WTC11 (cell line): ENCODE measurements around the gene DISC1. TPM values are rescaled to one million over a fixed set of nuclear protein-coding genes. Genes with fewer than 3 reads are reported as not detected.

Experiments used
- ATAC-seq: fragments of 200-7000 bp; cut with Tn5 transposase; 2 replicates; pipeline ENCODE4 v1.10.0; 2021; ENCODE audit warnings: mild to moderate bottlenecking, moderate library complexity
- CTCF ChIA-PET: fragments of 300-600 bp; sonication (Branson Sonifier 250); formaldehyde crosslinking; loops from one replicate; lab custom pipeline; 2021; ENCODE audit warnings: antibody characterized with exemption; lab: Charles Lee
- POLR2A ChIA-PET: fragments of 350-600 bp; sonication (Branson Sonifier 250); formaldehyde crosslinking; loops from one replicate; lab custom pipeline; 2021; ENCODE audit warnings: antibody characterized with exemption; lab: Charles Lee
- DNase-seq: peaks from one replicate; pipeline ENCODE4 v3.0.0; 2021; ENCODE audit warnings: low spot score
- H3K27ac Mint-ChIP-seq: 2 replicates; pipeline ENCODE4 v1.8.0; 2021; ENCODE audit warnings: mixed read lengths
- H3K27me3 Mint-ChIP-seq: 2 replicates; pipeline ENCODE4 v1.8.0; 2021; ENCODE audit warnings: low read depth, mild to moderate bottlenecking, moderate library complexity, mixed read lengths
- H3K36me3 Mint-ChIP-seq: 2 replicates; pipeline ENCODE4 v1.8.0; 2021; ENCODE audit warnings: mixed read lengths
- H3K4me1 Mint-ChIP-seq: 2 replicates; pipeline ENCODE4 v1.8.0; 2022; ENCODE audit warnings: mixed read lengths
- H3K4me3 Mint-ChIP-seq: 2 replicates; pipeline ENCODE4 v1.8.0; 2021; ENCODE audit warnings: mild to moderate bottlenecking, moderate library complexity, mixed read lengths
- H3K9me3 Mint-ChIP-seq: 2 replicates; pipeline ENCODE4 v1.8.0; 2021; ENCODE audit warnings: mixed read lengths
- ATF6 ChIP-seq: sonication (generic); formaldehyde crosslinking; IDR thresholded peaks from 2 replicates; pipeline ENCODE4 v1.8.1; 2023; ENCODE audit warnings: mild to moderate bottlenecking, missing genetic modification reagents
- CBFB ChIP-seq: sonication (generic); formaldehyde crosslinking; IDR thresholded peaks from 2 replicates; pipeline ENCODE4 v1.8.1; 2022; ENCODE audit warnings: mild to moderate bottlenecking, low read depth, missing genetic modification reagents
- CREB1 ChIP-seq: sonication (generic); formaldehyde crosslinking; IDR thresholded peaks from 2 replicates; pipeline ENCODE4 v1.8.0; 2023; ENCODE audit warnings: mild to moderate bottlenecking, missing genetic modification reagents
- E2F4 ChIP-seq: sonication (generic); formaldehyde crosslinking; IDR thresholded peaks from 2 replicates; pipeline ENCODE4 v1.8.1; 2022; ENCODE audit warnings: low read depth, mild to moderate bottlenecking, moderate library complexity, missing genetic modification reagents, borderline replicate concordance
- NFE2L1 ChIP-seq: sonication (generic); formaldehyde crosslinking; IDR thresholded peaks from 2 replicates; pipeline ENCODE4 v1.8.1; 2023; ENCODE audit warnings: missing genetic modification reagents
- NR1H2 ChIP-seq: sonication (generic); formaldehyde crosslinking; IDR thresholded peaks from 2 replicates; pipeline ENCODE4 v1.9.0; 2021; ENCODE audit warnings: mild to moderate bottlenecking, moderate library complexity, missing genetic modification reagents
- NR2C2 ChIP-seq: sonication (generic); formaldehyde crosslinking; IDR thresholded peaks from 2 replicates; pipeline ENCODE4 v1.8.0; 2022; ENCODE audit warnings: mild to moderate bottlenecking, missing genetic modification reagents
- PRDM15 ChIP-seq: sonication (generic); formaldehyde crosslinking; IDR thresholded peaks from 2 replicates; pipeline ENCODE4 v1.8.0; 2022; ENCODE audit warnings: missing genetic modification reagents
- ZBTB43 ChIP-seq: sonication (generic); formaldehyde crosslinking; IDR thresholded peaks from 2 replicates; pipeline ENCODE4 v1.8.1; 2023; ENCODE audit warnings: mild to moderate bottlenecking, missing genetic modification reagents
- ZNF121 ChIP-seq: sonication (generic); formaldehyde crosslinking; IDR thresholded peaks from 2 replicates; pipeline ENCODE4 v1.8.0; 2023; ENCODE audit warnings: missing genetic modification reagents
- ZNF232 ChIP-seq: sonication (generic); formaldehyde crosslinking; IDR thresholded peaks from 2 replicates; pipeline ENCODE4 v1.8.0; 2022; ENCODE audit warnings: mild to moderate bottlenecking, missing genetic modification reagents
- ZNF396 ChIP-seq: fragments of 250-450 bp; sonication (Bioruptor Pico); IDR thresholded peaks from 2 replicates; pipeline ENCODE4 v1.8.0; 2021; ENCODE audit warnings: mild to moderate bottlenecking, moderate library complexity, borderline replicate concordance
- ZSCAN18 ChIP-seq: fragments of 250-450 bp; sonication (Bioruptor Pico); IDR thresholded peaks from 2 replicates; pipeline ENCODE4 v2.1.2; 2022; ENCODE audit warnings: mild to moderate bottlenecking, moderate library complexity
- total RNA-seq: library from RNA; stranded (reverse); gene quantifications from 3 replicates; pipeline ENCODE4 v1.2.3, GENCODE V29; 2021
- TF ChIP-seq, protein P1 (sequence below): sonication (generic); formaldehyde crosslinking; conservative IDR thresholded peaks from 2 replicates; pipeline ENCODE4 v1.8.1; 2023; ENCODE audit warnings: mild to moderate bottlenecking, low read depth, missing genetic modification reagents, moderate library complexity
- TF ChIP-seq, protein P2 (sequence below): sonication (generic); formaldehyde crosslinking; IDR thresholded peaks from 2 replicates; pipeline ENCODE4 v1.8.0; 2022; ENCODE audit warnings: mild to moderate bottlenecking, missing genetic modification reagents

DISC1 gene
- total RNA-seq, 1 experiment from 2014 or later: 5.5 TPM

DNA sequence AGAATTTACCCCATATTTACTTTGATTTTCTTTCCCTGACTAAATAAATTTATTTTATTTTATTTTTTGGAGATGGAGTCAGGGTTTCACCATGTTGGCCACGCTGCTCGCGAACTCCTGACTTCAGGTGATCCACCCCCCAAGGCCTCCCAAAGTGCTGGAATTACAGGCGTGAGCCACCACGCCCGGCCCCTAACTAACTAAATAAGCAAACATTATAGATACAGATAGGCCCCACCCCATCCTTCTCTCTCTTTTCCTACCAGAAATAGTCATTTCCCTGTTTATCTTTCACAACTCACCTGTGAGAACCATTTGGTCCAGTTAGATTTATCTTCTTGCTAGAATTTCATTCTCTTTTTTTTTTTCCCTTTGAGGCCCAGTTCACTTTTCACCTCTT lies 167.3 kb downstream of the DISC1 start (continued):
- no peak for TF ChIP-seq ZBTB43
- TF ChIP-seq PRDM15 (CRISPR knock-in tag): no peak
- TF ChIP-seq ATF6 (CRISPR knock-in tag): no peak
- no peak for TF ChIP-seq E2F4 (CRISPR knock-in tag)
- TF ChIP-seq, protein P1, sequence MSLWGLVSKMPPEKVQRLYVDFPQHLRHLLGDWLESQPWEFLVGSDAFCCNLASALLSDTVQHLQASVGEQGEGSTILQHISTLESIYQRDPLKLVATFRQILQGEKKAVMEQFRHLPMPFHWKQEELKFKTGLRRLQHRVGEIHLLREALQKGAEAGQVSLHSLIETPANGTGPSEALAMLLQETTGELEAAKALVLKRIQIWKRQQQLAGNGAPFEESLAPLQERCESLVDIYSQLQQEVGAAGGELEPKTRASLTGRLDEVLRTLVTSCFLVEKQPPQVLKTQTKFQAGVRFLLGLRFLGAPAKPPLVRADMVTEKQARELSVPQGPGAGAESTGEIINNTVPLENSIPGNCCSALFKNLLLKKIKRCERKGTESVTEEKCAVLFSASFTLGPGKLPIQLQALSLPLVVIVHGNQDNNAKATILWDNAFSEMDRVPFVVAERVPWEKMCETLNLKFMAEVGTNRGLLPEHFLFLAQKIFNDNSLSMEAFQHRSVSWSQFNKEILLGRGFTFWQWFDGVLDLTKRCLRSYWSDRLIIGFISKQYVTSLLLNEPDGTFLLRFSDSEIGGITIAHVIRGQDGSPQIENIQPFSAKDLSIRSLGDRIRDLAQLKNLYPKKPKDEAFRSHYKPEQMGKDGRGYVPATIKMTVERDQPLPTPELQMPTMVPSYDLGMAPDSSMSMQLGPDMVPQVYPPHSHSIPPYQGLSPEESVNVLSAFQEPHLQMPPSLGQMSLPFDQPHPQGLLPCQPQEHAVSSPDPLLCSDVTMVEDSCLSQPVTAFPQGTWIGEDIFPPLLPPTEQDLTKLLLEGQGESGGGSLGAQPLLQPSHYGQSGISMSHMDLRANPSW (CRISPR knock-in tag): no peak
- TF ChIP-seq ZNF121 (CRISPR knock-in tag): no peak
- TF ChIP-seq ZSCAN18 (CRISPR knock-in tag): no peak
- TF ChIP-seq CBFB (CRISPR knock-in tag): no peak
- TF ChIP-seq, all 79 proteins: peak for 0

GRCh38 chr1:231796141-231796540 lies 169.6 kb downstream of the DISC1 start:
- no peaks in the 10 kb centered on the region for H3K4me1 Mint-ChIP-seq
- ATAC-seq (no peak), DNase-seq (no peak)
- TF ChIP-seq NR1H2 (CRISPR knock-in tag) (no peak), NR2C2 (no peak), NFE2L1 (CRISPR knock-in tag) (no peak), ZNF232 (CRISPR knock-in tag) (no peak), CREB1 (CRISPR knock-in tag) (no peak), ZNF396 (CRISPR knock-in tag) (no peak)
- TF ChIP-seq, protein P2, sequence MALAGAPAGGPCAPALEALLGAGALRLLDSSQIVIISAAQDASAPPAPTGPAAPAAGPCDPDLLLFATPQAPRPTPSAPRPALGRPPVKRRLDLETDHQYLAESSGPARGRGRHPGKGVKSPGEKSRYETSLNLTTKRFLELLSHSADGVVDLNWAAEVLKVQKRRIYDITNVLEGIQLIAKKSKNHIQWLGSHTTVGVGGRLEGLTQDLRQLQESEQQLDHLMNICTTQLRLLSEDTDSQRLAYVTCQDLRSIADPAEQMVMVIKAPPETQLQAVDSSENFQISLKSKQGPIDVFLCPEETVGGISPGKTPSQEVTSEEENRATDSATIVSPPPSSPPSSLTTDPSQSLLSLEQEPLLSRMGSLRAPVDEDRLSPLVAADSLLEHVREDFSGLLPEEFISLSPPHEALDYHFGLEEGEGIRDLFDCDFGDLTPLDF (CRISPR knock-in tag): no peak
- ChIA-PET POLR2A (no interaction called here), CTCF (interaction anchor here (1.6 kb wide), 1 partner anchor 39 kb away, joined by 3 read pairs; no protein-coding TSS in a partner anchor)
- no peak overlapping the region for H3K27ac Mint-ChIP-seq
- no peak overlapping the region for H3K4me3 Mint-ChIP-seq
- peaks cover 6% of the 10 kb centered on the region for H3K36me3 Mint-ChIP-seq
- H3K9me3 Mint-ChIP-seq: peaks cover 4% of the 10 kb centered on the region
- no peaks in the 10 kb centered on the region for H3K27me3 Mint-ChIP-seq
